Hepatocyte (in vitro differentiated cells): ENCODE measurements around the gene OPCML. TPM values are rescaled to one million over a fixed set of nuclear protein-coding genes. Genes with fewer than 3 reads are reported as not detected.

ENCODE experiments used
- DNase-seq: peaks from one replicate; pipeline ENCODE4 v3.0.0-alpha.2; 2016; ENCODE audit warnings: low spot score
- H2AFZ ChIP-seq: fragments of 200-600 bp; sonication (generic); 2 replicates; pipeline ENCODE4 v1.6.0; 2016; ENCODE audit warnings: antibody characterized with exemption, mild to moderate bottlenecking
- H3K27ac ChIP-seq: fragments of 200-600 bp; sonication (generic); 2 replicates; pipeline ENCODE4 v1.5.1; 2016; ENCODE audit warnings: mild to moderate bottlenecking
- H3K27me3 ChIP-seq: fragments of 200-600 bp; sonication (generic); 2 replicates; pipeline ENCODE4 v1.6.1; 2016
- H3K36me3 ChIP-seq: fragments of 200-600 bp; sonication (generic); replicated peaks from 2 replicates; pipeline ENCODE4 v1.5.1; 2016; ENCODE audit warnings: low read depth; ENCODE audit not compliant: insufficient read depth
- H3K4me1 ChIP-seq: fragments of 200-600 bp; sonication (generic); 2 replicates; pipeline ENCODE4 v1.5.1; 2016; ENCODE audit warnings: mild to moderate bottlenecking, moderate library complexity; ENCODE audit not compliant: insufficient read depth
- H3K4me2 ChIP-seq: fragments of 200-600 bp; sonication (generic); 2 replicates; pipeline ENCODE4 v1.6.0; 2016
- H3K4me3 ChIP-seq: fragments of 200-600 bp; sonication (generic); 2 replicates; pipeline ENCODE4 v1.5.1; 2016; ENCODE audit warnings: mild to moderate bottlenecking
- H3K79me2 ChIP-seq: fragments of 200-600 bp; sonication (generic); 2 replicates; pipeline ENCODE4 v1.6.0; 2017; ENCODE audit warnings: mild to moderate bottlenecking
- H3K9me2 ChIP-seq: fragments of 200-600 bp; sonication (generic); replicated peaks from 2 replicates; pipeline ENCODE4 v1.6.0; 2017; ENCODE audit warnings: mild to moderate bottlenecking; ENCODE audit not compliant: insufficient read depth
- H3K9me3 ChIP-seq: fragments of 200-600 bp; sonication (generic); 2 replicates; pipeline ENCODE4 v1.5.1; 2016; ENCODE audit warnings: low read depth, mild to moderate bottlenecking
- H4K20me1 ChIP-seq: fragments of 200-600 bp; sonication (generic); 2 replicates; pipeline ENCODE4 v1.6.0; 2016; ENCODE audit warnings: mild to moderate bottlenecking; ENCODE audit not compliant: insufficient read depth, poor library complexity, severe bottlenecking
- CTCF ChIP-seq: fragments of 200-600 bp; sonication (generic); IDR thresholded peaks from 2 replicates; pipeline ENCODE4 v1.5.1; 2016; ENCODE audit warnings: antibody characterized with exemption, mild to moderate bottlenecking; ENCODE audit not compliant: poor library complexity
- EZH2 ChIP-seq: fragments of 200-600 bp; sonication (generic); IDR thresholded peaks from 2 replicates; pipeline ENCODE4 v1.6.1; 2016; ENCODE audit warnings: antibody characterized with exemption, mild to moderate bottlenecking, borderline replicate concordance
- EZH2phosphoT487 ChIP-seq: fragments of 200-600 bp; sonication (generic); IDR thresholded peaks from one replicate; pipeline ENCODE4 v1.6.1; 2018; ENCODE audit warnings: antibody characterized with exemption, mild to moderate bottlenecking, low read depth, moderate library complexity; ENCODE audit not compliant: unreplicated experiment, severe bottlenecking
- WGBS: methylation state at CpG from one replicate; pipeline ENCODE4 v1.1.6; 2016; ENCODE audit warnings: low lambda C conversion rate; ENCODE audit errors: missing lambda C conversion rate; 5-methylcytosine and 5-hydroxymethylcytosine counted together
- polyA plus RNA-seq: library from polyadenylated mRNA; unstranded; fragments of >200 nt; fragmentation: Nextera tagmentation; extraction: Ambion mirVana; gene quantifications from 2 replicates; pipeline ENCODE4 v1.2.1, GENCODE V29; 2016
- total RNA-seq: library from RNA; depleted of rRNA; stranded (reverse); fragments of >200 nt; gene quantifications from 2 replicates; pipeline ENCODE4 v1.2.3, GENCODE V29; 2014

The OPCML gene
- total and polyA plus RNA-seq, 2 experiments from 2014 or later, result 0.37 to 0.98 TPM

DNA sequence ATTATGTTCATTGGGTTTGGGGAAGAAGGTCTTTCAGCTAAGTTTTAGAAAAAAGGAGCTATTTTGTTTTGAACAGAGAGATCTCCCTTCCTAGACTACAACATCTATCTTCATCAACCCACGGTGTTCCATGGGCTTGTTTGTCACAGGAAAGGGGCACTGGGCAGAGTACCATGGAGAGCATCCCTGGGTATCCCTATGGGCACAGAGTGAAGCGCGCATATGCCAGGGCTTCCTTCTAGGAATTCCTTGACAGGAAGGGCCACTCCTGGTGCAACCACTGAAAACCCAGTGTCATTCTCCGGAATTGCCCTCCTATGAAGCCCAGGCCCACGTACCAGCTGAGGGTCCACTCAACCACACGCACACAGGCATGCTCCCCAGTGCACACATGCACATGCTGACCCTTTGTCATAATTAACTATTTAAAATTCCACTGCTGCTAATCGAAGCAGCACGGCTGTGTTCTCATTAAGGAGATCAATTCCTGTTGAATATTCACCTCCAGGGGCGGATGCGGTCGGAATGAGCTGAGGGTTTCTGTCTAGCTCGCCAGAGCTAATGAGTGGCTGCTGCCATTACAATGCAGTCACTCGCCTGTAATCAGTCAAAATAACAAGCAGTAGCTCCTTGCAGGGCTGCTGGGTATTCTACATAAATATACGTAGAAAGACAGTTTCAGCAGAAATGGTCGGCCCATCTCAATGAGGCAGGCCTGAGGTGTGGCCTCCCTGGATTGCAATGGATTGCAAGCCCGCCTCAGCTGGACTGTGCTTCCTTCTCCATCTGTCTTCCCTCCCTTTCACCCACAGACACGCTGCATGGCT is 512.5 kb downstream of the OPCML start:
- 84% methylated on average over 17 of the region's 17 CpGs for WGBS
- TF ChIP-seq EZH2, result no peak
- TF ChIP-seq CTCF, result no peak
- no peak for TF ChIP-seq EZH2phosphoT487

DNA sequence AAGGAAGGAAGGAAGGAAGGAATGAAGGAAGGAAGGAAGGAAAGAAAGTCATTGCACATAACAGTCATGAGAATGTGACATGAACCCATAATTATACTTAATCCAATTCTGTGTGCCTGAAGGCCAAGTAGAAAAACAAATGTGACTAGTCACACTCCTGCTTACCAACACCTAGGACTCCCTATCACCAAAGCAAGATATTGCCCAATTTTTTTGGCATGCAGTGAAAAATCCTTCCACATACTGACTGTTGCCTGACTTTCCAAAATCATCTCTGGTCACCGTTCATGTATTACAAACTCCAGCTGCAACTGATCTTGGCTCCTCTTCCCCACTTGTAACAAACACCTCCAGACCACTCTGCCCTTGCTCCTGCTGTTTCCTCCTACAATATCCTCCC is 516.8 kb downstream of the OPCML start:
- DNase-seq, result no peak
- no peaks in the 10 kb centered on the region for H4K20me1 ChIP-seq
- H3K79me2 ChIP-seq, result no peaks in the 10 kb centered on the region
- no peaks in the 10 kb centered on the region for H3K9me2 ChIP-seq
- H3K36me3 ChIP-seq, result no peaks in the 10 kb centered on the region
- no peak overlapping the region for H3K27ac ChIP-seq
- 80% methylated on average over 1 of the region's 1 CpG for WGBS
- no peak overlapping the region for H3K4me2 ChIP-seq
- no peaks in the 10 kb centered on the region for H3K4me1 ChIP-seq
- peaks cover 23% of the 10 kb centered on the region for H3K27me3 ChIP-seq
- no peak overlapping the region for H3K4me3 ChIP-seq
- no peak overlapping the region for H2AFZ ChIP-seq
- no peak for TF ChIP-seq CTCF
- TF ChIP-seq EZH2, result no peak
- no peak for TF ChIP-seq EZH2phosphoT487
- H3K9me3 ChIP-seq, result no peaks in the 10 kb centered on the region

More for the DNA sequence above, 512.5 kb downstream of the OPCML start:
- H4K20me1 ChIP-seq, result no peaks in the 10 kb centered on the region
- H3K79me2 ChIP-seq, result no peaks in the 10 kb centered on the region
- no peaks in the 10 kb centered on the region for H3K9me3 ChIP-seq
- H3K27me3 ChIP-seq, result peaks cover 30% of the 10 kb centered on the region
- H3K27ac ChIP-seq, result no peak overlapping the region
- H3K9me2 ChIP-seq, result no peaks in the 10 kb centered on the region
- H3K4me1 ChIP-seq, result no peaks in the 10 kb centered on the region
- H2AFZ ChIP-seq, result no peak overlapping the region
- no peak overlapping the region for H3K4me2 ChIP-seq
- no peak for DNase-seq
- H3K4me3 ChIP-seq, result no peak overlapping the region
- H3K36me3 ChIP-seq, result no peaks in the 10 kb centered on the region

GRCh38 chr11:133014337-133014736 is 518.0 kb downstream of the OPCML start:
- Histone ChIP-seq H3K79me2 (no peaks in the 10 kb centered on the region), H3K4me2 (no peak overlapping the region), H4K20me1 (no peaks in the 10 kb centered on the region), H3K36me3 (no peaks in the 10 kb centered on the region), H3K9me3 (no peaks in the 10 kb centered on the region), H2AFZ (no peak overlapping the region), H3K27me3 (peaks cover 22% of the 10 kb centered on the region), H3K9me2 (no peaks in the 10 kb centered on the region), H3K4me1 (no peaks in the 10 kb centered on the region), H3K27ac (no peak overlapping the region), H3K4me3 (no peak overlapping the region)
- DNase-seq, result no peak
- 86% methylated on average over 5 of the region's 5 CpGs for WGBS
- TF ChIP-seq EZH2, result no peak
- TF ChIP-seq EZH2phosphoT487, result no peak
- no peak for TF ChIP-seq CTCF
